GM20000 (cell line): ENCODE measurements around the gene OR6X1.

Experiments
- DNase-seq: peaks from one replicate; pipeline ENCODE4 v3.0.0; 2012; ENCODE audit warnings: low spot score
- TF ChIP-seq, protein P1 (sequence below): IDR thresholded peaks from 2 replicates; pipeline ENCODE4 v1.5.1; 2012; ENCODE audit warnings: mild to moderate bottlenecking, control low read depth; ENCODE audit errors: extremely low read depth, missing control alignments

OR6X1 gene

DNA sequence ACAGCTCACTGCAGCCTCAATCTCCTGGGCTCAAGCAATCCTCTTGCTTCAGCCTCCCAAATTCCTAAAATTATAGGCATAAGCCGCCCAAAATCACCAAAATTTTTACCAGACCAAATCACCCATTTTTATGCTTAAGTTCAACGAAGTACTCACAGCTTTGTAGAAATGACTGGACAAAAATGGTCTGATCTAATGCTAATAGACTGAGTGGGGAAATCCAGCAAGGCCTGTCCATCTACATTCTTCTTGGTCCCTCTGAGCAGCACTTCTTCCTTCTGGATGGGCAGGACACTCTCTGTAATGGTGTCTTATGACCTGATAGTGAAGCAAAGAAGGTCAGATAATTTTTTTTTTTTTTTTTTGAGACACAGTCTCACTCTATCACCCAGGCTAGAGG is 18.7 kb upstream of the OR6X1 start:
- TF ChIP-seq, protein P1, sequence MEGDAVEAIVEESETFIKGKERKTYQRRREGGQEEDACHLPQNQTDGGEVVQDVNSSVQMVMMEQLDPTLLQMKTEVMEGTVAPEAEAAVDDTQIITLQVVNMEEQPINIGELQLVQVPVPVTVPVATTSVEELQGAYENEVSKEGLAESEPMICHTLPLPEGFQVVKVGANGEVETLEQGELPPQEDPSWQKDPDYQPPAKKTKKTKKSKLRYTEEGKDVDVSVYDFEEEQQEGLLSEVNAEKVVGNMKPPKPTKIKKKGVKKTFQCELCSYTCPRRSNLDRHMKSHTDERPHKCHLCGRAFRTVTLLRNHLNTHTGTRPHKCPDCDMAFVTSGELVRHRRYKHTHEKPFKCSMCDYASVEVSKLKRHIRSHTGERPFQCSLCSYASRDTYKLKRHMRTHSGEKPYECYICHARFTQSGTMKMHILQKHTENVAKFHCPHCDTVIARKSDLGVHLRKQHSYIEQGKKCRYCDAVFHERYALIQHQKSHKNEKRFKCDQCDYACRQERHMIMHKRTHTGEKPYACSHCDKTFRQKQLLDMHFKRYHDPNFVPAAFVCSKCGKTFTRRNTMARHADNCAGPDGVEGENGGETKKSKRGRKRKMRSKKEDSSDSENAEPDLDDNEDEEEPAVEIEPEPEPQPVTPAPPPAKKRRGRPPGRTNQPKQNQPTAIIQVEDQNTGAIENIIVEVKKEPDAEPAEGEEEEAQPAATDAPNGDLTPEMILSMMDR, result no peak
- no peak for DNase-seq

DNA sequence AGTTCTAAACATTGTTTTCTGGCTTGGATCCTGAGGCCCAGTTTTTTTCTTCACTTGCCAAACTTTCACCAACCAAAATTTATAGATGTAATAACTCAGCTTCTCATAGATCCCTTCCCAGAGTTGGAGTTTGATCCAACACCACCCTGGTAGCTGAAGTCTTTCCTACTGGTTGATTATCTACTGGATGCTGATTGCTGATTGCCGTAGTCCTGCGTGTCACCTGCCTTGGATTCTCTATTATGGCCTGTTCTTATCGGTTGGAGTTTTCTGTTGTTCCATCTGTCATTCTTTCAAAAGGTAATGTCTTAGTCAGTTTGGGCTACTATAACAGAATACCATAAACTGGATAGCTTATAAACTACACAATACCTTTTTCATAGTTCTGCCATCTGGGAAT is 17.3 kb upstream of the OR6X1 start:
- TF ChIP-seq, protein P1, result no peak
- DNase-seq, result no peak

DNA sequence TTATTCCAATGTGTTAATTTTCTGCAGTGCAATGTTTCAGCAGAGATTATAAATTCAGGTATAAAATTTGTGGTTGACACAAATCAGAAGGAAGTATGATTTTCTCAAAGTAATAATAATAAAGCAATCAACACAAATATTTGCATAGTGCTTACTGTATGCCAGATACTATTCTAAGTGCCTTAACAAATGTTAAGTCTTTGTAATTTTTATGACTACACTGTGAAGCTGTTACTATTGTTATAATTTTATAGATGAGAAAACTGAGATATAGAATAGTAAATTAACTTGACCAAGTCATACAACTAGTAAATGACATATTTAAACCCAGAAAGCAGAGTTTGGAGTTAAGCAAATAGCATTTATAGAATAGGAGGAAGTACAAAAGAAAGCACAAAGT is 16.4 kb upstream of the OR6X1 start:
- no peak for DNase-seq
- TF ChIP-seq, protein P1, result no peak

DNA sequence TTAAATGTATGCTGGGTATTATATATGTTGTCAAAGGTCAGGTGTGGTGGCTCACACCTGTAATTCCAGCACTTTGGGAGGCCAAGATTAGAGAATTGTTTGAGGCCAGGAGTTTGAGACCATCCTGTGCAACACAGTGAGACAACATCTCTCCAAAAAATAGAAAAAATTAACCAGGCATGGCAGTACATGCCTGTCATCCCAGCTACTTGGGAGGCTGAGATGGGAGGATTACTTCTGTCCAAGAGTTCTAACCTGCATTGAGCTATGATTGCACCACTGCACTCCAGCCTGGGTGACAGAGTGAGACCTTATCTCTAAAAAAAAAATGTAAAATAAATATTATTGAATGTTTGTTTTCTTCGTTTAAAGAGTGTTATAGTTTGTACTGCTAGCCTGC is 11.3 kb upstream of the OR6X1 start:
- DNase-seq, result no peak
- TF ChIP-seq, protein P1, result no peak

DNA sequence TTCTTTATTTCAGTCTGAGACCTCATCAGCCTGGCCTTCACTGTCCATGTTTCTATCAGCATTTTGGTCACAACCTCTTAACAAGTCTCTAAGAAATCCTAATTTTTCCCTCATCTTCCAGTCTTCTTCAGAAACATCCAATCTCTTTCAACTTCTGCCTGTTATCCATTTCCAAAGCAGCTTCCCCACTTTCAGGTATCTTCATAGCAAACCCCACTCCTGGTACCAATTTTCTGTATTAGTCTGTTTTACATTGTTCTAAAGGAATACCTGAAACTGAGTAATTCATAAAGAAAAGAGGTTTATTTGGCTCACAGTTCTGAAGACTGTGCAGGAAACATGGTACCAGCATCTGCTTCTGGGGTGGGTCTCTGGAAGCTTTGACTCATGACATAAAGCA is 8.1 kb upstream of the OR6X1 start:
- TF ChIP-seq, protein P1, result no peak
- DNase-seq, result no peak

DNA sequence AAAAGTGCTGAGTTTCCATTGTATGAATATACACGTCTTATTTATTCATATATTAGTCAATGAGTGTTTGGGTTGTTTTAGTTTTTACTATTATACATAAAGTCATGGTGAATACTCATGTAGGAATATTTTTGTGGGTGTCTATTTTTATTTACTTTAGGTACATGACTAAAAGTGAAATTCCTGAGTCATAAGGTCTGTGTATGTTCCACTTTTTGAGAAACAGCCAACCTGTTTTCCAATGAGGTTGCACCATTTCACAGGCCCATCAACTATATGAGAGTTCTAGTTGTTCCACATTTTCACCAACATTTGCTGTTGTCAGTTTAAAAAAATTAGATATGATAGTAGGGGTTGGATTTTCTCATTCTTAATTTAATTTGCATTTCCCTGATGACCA is 6.6 kb upstream of the OR6X1 start:
- peak; percentile 46 for DNase-seq
- TF ChIP-seq, protein P1, result no peak

DNA sequence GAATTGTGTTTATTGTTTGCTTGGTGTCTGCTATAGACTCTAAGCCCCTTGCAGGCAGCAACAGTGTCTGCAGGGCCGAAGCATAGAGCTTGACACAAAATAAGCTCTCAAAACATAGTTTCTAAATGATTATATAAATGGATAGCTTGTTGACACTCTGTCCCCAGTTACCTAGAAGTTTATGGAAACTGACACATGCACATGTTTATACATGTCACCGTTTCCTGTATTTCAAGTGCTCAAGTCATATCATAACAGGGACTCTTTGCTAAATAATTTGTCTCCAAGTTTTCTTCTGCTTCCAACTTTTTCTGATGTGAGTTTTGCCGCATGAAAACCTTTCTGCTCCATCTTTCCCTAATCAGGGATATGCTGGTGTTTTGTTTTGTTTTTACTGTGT is 3.7 kb upstream of the OR6X1 start:
- TF ChIP-seq, protein P1, result no peak
- DNase-seq, result no peak
